A172 (cell line): ENCODE results near the gene RYR3. TPM values are rescaled to one million over a fixed set of nuclear protein-coding genes. Genes with fewer than 3 reads are reported as not detected.

ENCODE experiments used
- DNase-seq: peaks from one replicate; pipeline ENCODE4 v3.0.0-alpha.2; 2015; ENCODE audit warnings: low spot score
- total RNA-seq: library from RNA; depleted of rRNA; stranded (reverse); fragments of >200 nt; shearing (Covaris generic); gene quantifications from 2 replicates; pipeline ENCODE4 v1.2.3, GENCODE V29; 2014

The RYR3 gene
- total RNA-seq, 1 experiment from 2014 or later: not detected

GRCh38 chr15:33639978-33640377 is 329.2 kb downstream of the RYR3 start:
- no peak for DNase-seq

GRCh38 chr15:33641069-33641468 is 330.3 kb downstream of the RYR3 start:
- no peak for DNase-seq

- no peak for DNase-seq
Measured at GRCh38 chr15:33644304-33644703, 333.5 kb downstream of the RYR3 start.

GRCh38 chr15:33646744-33647143 is 336.0 kb downstream of the RYR3 start:
- no peak for DNase-seq

- no peak for DNase-seq
Measured at GRCh38 chr15:33649217-33649933, 338.6 kb downstream of the RYR3 start.

GRCh38 chr15:33654860-33655259 is 344.1 kb downstream of the RYR3 start:
- peak; percentile 2 for DNase-seq

GRCh38 chr15:33655488-33655887 is 344.7 kb downstream of the RYR3 start:
- no peak for DNase-seq

- DNase-seq: no peak
Measured at GRCh38 chr15:33656168-33656567, 345.4 kb downstream of the RYR3 start.

- no peak for DNase-seq
Measured at GRCh38 chr15:33660151-33660550, 349.4 kb downstream of the RYR3 start.

- DNase-seq: no peak
Measured at GRCh38 chr15:33662014-33662413, 351.2 kb downstream of the RYR3 start.

GRCh38 chr15:33664947-33665346 is 354.2 kb downstream of the RYR3 start:
- no peak for DNase-seq

- DNase-seq: no peak
Measured at GRCh38 chr15:33670567-33670966, 359.8 kb downstream of the RYR3 start.

GRCh38 chr15:33671456-33671855 is 360.7 kb downstream of the RYR3 start:
- DNase-seq: no peak

- DNase-seq: peak; percentile 23
Measured at GRCh38 chr15:33675246-33675645, 364.5 kb downstream of the RYR3 start.

- no peak for DNase-seq
Measured at GRCh38 chr15:33677238-33677830, 366.6 kb downstream of the RYR3 start.

GRCh38 chr15:33678176-33678575 is 367.4 kb downstream of the RYR3 start:
- DNase-seq: no peak

- DNase-seq: no peak
Measured at GRCh38 chr15:33678602-33679001, 367.8 kb downstream of the RYR3 start.

- DNase-seq: no peak
Measured at GRCh38 chr15:33679061-33679460, 368.3 kb downstream of the RYR3 start.

GRCh38 chr15:33680336-33680735 is 369.6 kb downstream of the RYR3 start:
- no peak for DNase-seq

- no peak for DNase-seq
Measured at GRCh38 chr15:33693166-33693800, 382.5 kb downstream of the RYR3 start.

GRCh38 chr15:33698126-33698525 is 387.4 kb downstream of the RYR3 start:
- DNase-seq: no peak

GRCh38 chr15:33699145-33699544 is 388.4 kb downstream of the RYR3 start:
- no peak for DNase-seq
